Fibroblast of the aortic adventitia (primary cell): ENCODE measurements around the gene HDC. TPM values are rescaled to one million over a fixed set of nuclear protein-coding genes. Genes with fewer than 3 reads are reported as not detected.
A peak's percentile ranks its signal among the peaks of the same experiment; 100 is the strongest.

Experiments used
- DNase-seq: peaks from one replicate; pipeline ENCODE4 v3.0.0-alpha.2; 2010; ENCODE audit warnings: low read depth
- H3K4me3 ChIP-seq: 2 replicates; pipeline ENCODE4 v1.5.1; 2011; ENCODE audit warnings: low read depth, mild to moderate bottlenecking, control low read depth, low read length, moderate library complexity
- CTCF ChIP-seq: IDR thresholded peaks from 2 replicates; pipeline ENCODE4 v1.5.1; 2011; ENCODE audit warnings: mild to moderate bottlenecking, low read length, control low read depth, inconsistent platforms; ENCODE audit not compliant: insufficient read depth
- total RNA-seq: library from RNA; depleted of rRNA; stranded (reverse); fragments of >200 nt; gene quantifications from 2 replicates; pipeline ENCODE4 v1.2.3, GENCODE V29; 2012; ENCODE audit warnings: low replicate concordance

HDC gene
- total RNA-seq, 1 donor, result not detected

GRCh38 chr15:50257332-50257731 is 8.2 kb downstream of the HDC start:
- no peak for TF ChIP-seq CTCF
- H3K4me3 ChIP-seq, result no peak overlapping the region
- no peak for DNase-seq

- no peak overlapping the region for H3K4me3 ChIP-seq
- DNase-seq, result peak; percentile 84
- no peak for TF ChIP-seq CTCF
These were observed 9.1 kb downstream of the HDC start for GRCh38 chr15:50256188-50257041.

DNA sequence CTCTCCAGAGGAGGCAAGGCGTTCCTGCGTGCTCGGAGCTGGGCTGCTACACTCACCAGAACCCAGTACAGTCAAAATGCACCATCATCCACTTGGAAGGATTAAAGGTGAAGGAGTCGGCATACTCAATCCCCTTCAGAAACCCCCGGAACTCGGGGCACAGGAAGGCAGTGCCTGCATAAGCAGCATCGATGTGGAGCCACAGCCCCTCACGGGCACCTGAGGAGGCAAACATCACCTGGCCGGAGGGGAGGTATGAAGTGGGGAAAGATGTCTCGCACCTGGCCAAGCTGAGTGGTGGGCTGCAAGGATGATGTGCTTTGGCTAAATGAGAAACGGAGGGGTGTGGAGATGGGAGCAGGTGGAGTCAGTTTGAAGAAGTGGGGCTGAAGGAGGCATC is 13.0 kb downstream of the HDC start:
- H3K4me3 ChIP-seq, result no peak overlapping the region
- TF ChIP-seq CTCF, result no peak

DNA sequence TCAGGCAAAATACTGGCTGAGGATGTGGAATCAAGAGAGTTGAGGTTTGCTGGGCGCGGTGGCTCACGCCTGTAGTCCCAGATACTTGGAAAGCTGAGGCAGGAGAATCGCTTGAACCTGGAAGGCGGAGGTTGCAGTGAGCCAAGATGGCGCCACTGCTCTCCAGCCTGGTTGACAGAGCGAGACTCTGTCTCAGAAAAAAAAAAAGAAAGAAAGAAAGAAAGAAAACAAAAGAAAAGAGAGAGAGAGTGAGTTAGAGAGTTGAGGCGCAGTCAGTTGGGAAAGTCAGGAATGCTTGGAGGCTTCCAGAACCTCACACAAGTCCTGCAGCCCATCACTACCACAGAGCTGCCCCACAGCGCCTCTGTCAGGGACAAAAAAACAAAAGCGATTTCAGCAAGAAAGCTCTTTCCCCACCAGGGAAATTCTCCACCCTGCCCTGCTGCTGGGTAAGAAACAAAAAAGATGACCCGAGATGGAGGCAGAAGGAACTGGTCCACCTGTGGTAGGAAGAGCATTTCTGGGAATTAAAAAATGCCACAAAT is 13.8 kb downstream of the HDC start:
- peak; percentile 36 for DNase-seq
- no peak overlapping the region for H3K4me3 ChIP-seq
- no peak for TF ChIP-seq CTCF

More for the DNA sequence above, 13.0 kb downstream of the HDC start:
- no peak for DNase-seq

GRCh38 chr15:50250760-50251394 is 14.6 kb downstream of the HDC start:
- peak; percentile 58 for DNase-seq
- no peak for TF ChIP-seq CTCF
- H3K4me3 ChIP-seq, result no peak overlapping the region

GRCh38 chr15:50249704-50250103 is 15.8 kb downstream of the HDC start:
- H3K4me3 ChIP-seq, result no peak overlapping the region
- DNase-seq, result peak; percentile 37
- TF ChIP-seq CTCF, result no peak
